Activated CD4-positive, CD25-positive, alpha-beta regulatory T cell treated with anti-CD3 and anti-CD28 coated beads, Interleukin-2, amount 50 U/mL, for 16 hours (primary cell): ENCODE data around the gene P3H3.
"Not testable (repeated sequence)": the region's sequence is repeated elsewhere in the genome, so short reads cannot be mapped to it uniquely, and the experiment has no call there.

Experiments used
- DNase-seq: peaks from one replicate; pipeline ENCODE4 v3.0.0-alpha.2; 2020; ENCODE audit warnings: low read depth, low spot score

Gene P3H3

DNA sequence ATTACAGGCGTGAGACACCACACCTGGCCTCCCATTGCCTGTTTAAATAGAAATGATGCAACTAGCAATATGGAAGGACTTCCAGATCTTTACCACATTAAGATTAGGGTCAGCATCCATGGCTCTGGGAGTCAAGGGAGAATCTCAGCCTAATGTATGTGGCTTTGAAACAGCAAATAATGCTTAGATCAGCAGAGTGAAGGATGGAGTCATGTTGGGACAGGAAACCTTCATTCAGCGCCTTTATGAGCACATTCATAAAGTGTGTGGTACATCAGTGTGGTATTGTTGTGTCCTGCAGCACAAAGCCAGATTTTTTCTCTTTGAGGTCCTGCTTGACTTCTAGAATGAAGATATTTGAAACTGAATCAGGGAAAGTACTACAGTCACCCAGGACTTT is 60.2 kb downstream of the P3H3 start:
- no peak for DNase-seq

- not testable (repeated sequence) for DNase-seq
These were observed 60.6 kb downstream of the P3H3 start for GRCh38 chr12:6888794-6889193.
